ENCODE results near the gene PPIC.

PPIC gene

GRCh38 chr5:123036391-123037103 is at the start of gene PPIC:
Gene PPIC, minus strand, starts transcription at chr5:123036725. Its CDS starts 100 bp downstream, at chr5:123036625.
- DNase-seq (ENCODE audit: low read depth) = no peak

GRCh38 chr5:123085638-123086286 is 49.2 kb upstream of the PPIC start:
- no peak for DNase-seq (ENCODE audit: low read depth)

- no peak for DNase-seq (ENCODE audit: low read depth)
These were observed 48.4 kb upstream of the PPIC start for GRCh38 chr5:123084730-123085605.

GRCh38 chr5:123083298-123083697 is 46.8 kb upstream of the PPIC start:
- DNase-seq (ENCODE audit: low read depth) = no peak

GRCh38 chr5:123080215-123080614 is 43.7 kb upstream of the PPIC start:
- DNase-seq (ENCODE audit: low read depth) = no peak

- DNase-seq (ENCODE audit: low read depth) = no peak
These were observed 39.1 kb upstream of the PPIC start for GRCh38 chr5:123075521-123076163.

- no peak for DNase-seq (ENCODE audit: low read depth)
These were observed 31.9 kb upstream of the PPIC start for GRCh38 chr5:123068368-123068938.

- no peak for DNase-seq (ENCODE audit: low read depth)
These were observed 29.5 kb upstream of the PPIC start for GRCh38 chr5:123066016-123066415.

- no peak for DNase-seq (ENCODE audit: low read depth)
These were observed 22.9 kb upstream of the PPIC start for GRCh38 chr5:123059455-123059854.

GRCh38 chr5:123051206-123051605 is 14.7 kb upstream of the PPIC start:
- no peak for DNase-seq (ENCODE audit: low read depth)

GRCh38 chr5:123047706-123048105 is 11.2 kb upstream of the PPIC start:
- no peak for DNase-seq (ENCODE audit: low read depth)

- DNase-seq (ENCODE audit: low read depth) = no peak
These were observed 9.7 kb upstream of the PPIC start for GRCh38 chr5:123046222-123046621.

GRCh38 chr5:123044926-123045617 is 8.5 kb upstream of the PPIC start:
- DNase-seq (ENCODE audit: low read depth) = no peak

- DNase-seq (ENCODE audit: low read depth) = no peak
These were observed 3.1 kb upstream of the PPIC start for GRCh38 chr5:123039673-123040072.

- no peak for DNase-seq (ENCODE audit: low read depth)
These were observed 536 bp upstream of the PPIC start for GRCh38 chr5:123037104-123037418.

GRCh38 chr5:123035918-123036390 is 571 bp downstream of the PPIC start:
- no peak for DNase-seq (ENCODE audit: low read depth)

- DNase-seq (ENCODE audit: low read depth) = no peak
These were observed 1.1 kb downstream of the PPIC start for GRCh38 chr5:123035360-123035917.

- DNase-seq (ENCODE audit: low read depth) = no peak
These were observed 3.3 kb downstream of the PPIC start for GRCh38 chr5:123033157-123033671.

GRCh38 chr5:123028222-123028621 is 8.3 kb downstream of the PPIC start:
- DNase-seq (ENCODE audit: low read depth) = no peak

GRCh38 chr5:123014689-123015088 is 21.8 kb downstream of the PPIC start:
- no peak for DNase-seq (ENCODE audit: low read depth)

GRCh38 chr5:123012321-123012720 is 24.2 kb downstream of the PPIC start:
- DNase-seq (ENCODE audit: low read depth) = no peak

Measured in stimulated activated CD4-positive, alpha-beta T cell treated with anti-CD3 and anti-CD28 coated beads, Interleukin-2, amount 100 ng/mL, for 4 hours (primary cell).